Neural cell (in vitro differentiated cells): ENCODE data around the gene PODN. TPM values are rescaled to one million over a fixed set of nuclear protein-coding genes. Genes with fewer than 3 reads are reported as not detected.

Experiments used
- H2AFZ ChIP-seq: fragments of 200-600, 300-800 bp; sonication (generic), shearing (Covaris generic); 2 replicates; pipeline ENCODE4 v1.6.0; 2014; ENCODE audit warnings: low read depth, mild to moderate bottlenecking, antibody characterized with exemption, low read length, moderate library complexity
- H3F3A ChIP-seq: fragments of 200-600 bp; shearing (Covaris generic); 2 replicates; pipeline ENCODE4 v1.6.1; 2016; ENCODE audit warnings: mild to moderate bottlenecking, moderate library complexity, mixed read lengths, antibody characterized with exemption, low read length; ENCODE audit not compliant: insufficient read depth, poor library complexity, severe bottlenecking
- H3K27ac ChIP-seq: fragments of 200-600, 300-800 bp; sonication (generic), shearing (Covaris generic); 2 replicates; pipeline ENCODE4 v1.5.1; 2014; ENCODE audit warnings: mild to moderate bottlenecking, low read length, moderate library complexity
- H3K27me3 ChIP-seq: fragments of 300-800, 200-600 bp; sonication (generic), shearing (Covaris generic); 2 replicates; pipeline ENCODE4 v1.6.0; 2014; ENCODE audit warnings: mild to moderate bottlenecking, low read depth, low read length, moderate library complexity; ENCODE audit not compliant: insufficient read depth
- H3K36me3 ChIP-seq: fragments of 300-800, 200-600 bp; sonication (generic), shearing (Covaris generic); 2 replicates; pipeline ENCODE4 v1.5.1; 2014; ENCODE audit warnings: mild to moderate bottlenecking, antibody characterized with exemption, low read length, moderate library complexity; ENCODE audit not compliant: insufficient read depth
- H3K4me2 ChIP-seq: fragments of 300-800, 200-600 bp; sonication (generic), shearing (Covaris generic); 2 replicates; pipeline ENCODE4 v1.6.0; 2014; ENCODE audit warnings: mild to moderate bottlenecking, low read length
- H3K4me3 ChIP-seq: fragments of 300-800, 200-600 bp; sonication (generic), shearing (Covaris generic); 2 replicates; pipeline ENCODE4 v1.5.1; 2014; ENCODE audit warnings: mild to moderate bottlenecking, low read length, moderate library complexity
- H3K79me2 ChIP-seq: fragments of 200-600 bp; shearing (Covaris generic); replicated peaks from 2 replicates; pipeline ENCODE4 v1.6.0; 2014; ENCODE audit warnings: mild to moderate bottlenecking, low read length, moderate library complexity; ENCODE audit not compliant: insufficient read depth
- H3K9ac ChIP-seq: fragments of 300-800, 200-600 bp; sonication (generic), shearing (Covaris generic); 2 replicates; pipeline ENCODE4 v1.6.1; 2016; ENCODE audit warnings: mild to moderate bottlenecking, low read length, mixed read lengths
- H3K9me2 ChIP-seq: fragments of 200-600 bp; shearing (Covaris generic); 2 replicates; pipeline ENCODE4 v1.6.1; 2016; ENCODE audit warnings: mild to moderate bottlenecking, low read length, mixed read lengths; ENCODE audit not compliant: insufficient read depth
- H3K9me3 ChIP-seq: fragments of 200-600, 300-800 bp; sonication (generic), shearing (Covaris generic); 2 replicates; pipeline ENCODE4 v1.6.1; 2016; ENCODE audit warnings: mild to moderate bottlenecking, mixed run types, low read length, moderate library complexity, mixed read lengths
- H4K20me1 ChIP-seq: fragments of 200-600 bp; shearing (Covaris generic); 2 replicates; pipeline ENCODE4 v1.6.1; 2016; ENCODE audit warnings: mild to moderate bottlenecking, mixed run types; ENCODE audit not compliant: insufficient read depth
- EP300 ChIP-seq: fragments of 450-650 bp; conservative IDR thresholded peaks from 2 replicates; pipeline ENCODE4 v1.6.1; 2014; ENCODE audit warnings: antibody characterized with exemption, mild to moderate bottlenecking, moderate library complexity; ENCODE audit not compliant: poor library complexity, severe bottlenecking
- EZH2 ChIP-seq: fragments of 200-600, 300-800 bp; shearing (Covaris generic), sonication (generic); IDR thresholded peaks from 2 replicates; pipeline ENCODE4 v1.6.1; 2014; ENCODE audit warnings: antibody characterized with exemption, low read length, borderline replicate concordance, mild to moderate bottlenecking; ENCODE audit not compliant: insufficient read depth, poor library complexity, severe bottlenecking
- MXI1 ChIP-seq: fragments of 450-650 bp; conservative IDR thresholded peaks from 2 replicates; pipeline ENCODE4 v1.6.1; 2014; ENCODE audit warnings: antibody characterized with exemption, mild to moderate bottlenecking; ENCODE audit not compliant: poor library complexity, severe bottlenecking
- POLR2AphosphoS5 ChIP-seq: IDR thresholded peaks from 2 replicates; pipeline ENCODE4 v1.6.1; 2012
- RAD21 ChIP-seq: fragments of 450-650 bp; conservative IDR thresholded peaks from 2 replicates; pipeline ENCODE4 v1.6.1; 2014; ENCODE audit warnings: antibody characterized with exemption, mild to moderate bottlenecking, moderate library complexity
- SMC3 ChIP-seq: fragments of 450-650 bp; conservative IDR thresholded peaks from 2 replicates; pipeline ENCODE4 v1.6.1; 2014; ENCODE audit warnings: antibody characterized with exemption, mild to moderate bottlenecking, moderate library complexity; ENCODE audit not compliant: poor library complexity
- TAF1 ChIP-seq: IDR thresholded peaks from 2 replicates; pipeline ENCODE4 v1.6.1; 2012; ENCODE audit warnings: low read depth
- polyA plus RNA-seq: library from polyadenylated mRNA; depleted of rRNA; stranded (reverse); fragments of >200 nt; gene quantifications from 2 replicates; pipeline ENCODE4 v1.2.3, GENCODE V29; 2014
- TF ChIP-seq, protein P1 (sequence below): fragments of 450-650 bp; IDR thresholded peaks from 2 replicates; pipeline ENCODE4 v1.5.1; 2014; ENCODE audit warnings: antibody characterized with exemption, mild to moderate bottlenecking, moderate library complexity; ENCODE audit not compliant: poor library complexity, severe bottlenecking
- TF ChIP-seq, protein P2 (sequence below): IDR thresholded peaks from 2 replicates; pipeline ENCODE4 v1.6.1; 2012; ENCODE audit warnings: borderline replicate concordance

PODN gene
- polyA plus RNA-seq, 1 donor from 2014 or later: 0.07 TPM

DNA sequence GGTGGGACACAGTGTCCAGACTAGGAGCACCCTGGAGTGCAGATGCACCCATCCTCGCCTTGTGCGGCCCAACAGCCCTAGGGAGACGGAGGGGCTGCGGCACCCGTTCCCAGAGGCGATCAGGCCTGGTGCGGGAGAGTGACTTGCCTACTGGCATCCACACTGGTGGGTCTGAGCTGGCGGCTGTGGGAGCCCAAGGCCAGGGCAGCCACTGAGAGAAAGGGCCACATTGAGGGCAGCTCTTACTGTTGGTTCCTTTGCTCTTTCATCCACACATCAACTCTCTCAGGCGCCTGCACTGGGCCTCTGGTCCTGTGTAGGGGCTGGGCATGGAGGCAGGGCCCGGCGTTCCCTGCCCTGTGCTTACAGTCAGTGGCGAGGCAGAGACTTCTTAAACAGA is 8.6 kb downstream of the PODN start:
- Histone ChIP-seq H3K4me2 (no peak overlapping the region), H3K9ac (no peak overlapping the region), H3F3A (no peaks in the 10 kb centered on the region), H3K9me2 (no peaks in the 10 kb centered on the region), H3K79me2 (no peaks in the 10 kb centered on the region), H2AFZ (no peak overlapping the region), H4K20me1 (no peaks in the 10 kb centered on the region), H3K9me3 (no peaks in the 10 kb centered on the region), H3K36me3 (no peaks in the 10 kb centered on the region), H3K27ac (no peak overlapping the region), H3K27me3 (no peaks in the 10 kb centered on the region), H3K4me3 (no peak overlapping the region)
- TF ChIP-seq RAD21: no peak
- TF ChIP-seq, protein P1, sequence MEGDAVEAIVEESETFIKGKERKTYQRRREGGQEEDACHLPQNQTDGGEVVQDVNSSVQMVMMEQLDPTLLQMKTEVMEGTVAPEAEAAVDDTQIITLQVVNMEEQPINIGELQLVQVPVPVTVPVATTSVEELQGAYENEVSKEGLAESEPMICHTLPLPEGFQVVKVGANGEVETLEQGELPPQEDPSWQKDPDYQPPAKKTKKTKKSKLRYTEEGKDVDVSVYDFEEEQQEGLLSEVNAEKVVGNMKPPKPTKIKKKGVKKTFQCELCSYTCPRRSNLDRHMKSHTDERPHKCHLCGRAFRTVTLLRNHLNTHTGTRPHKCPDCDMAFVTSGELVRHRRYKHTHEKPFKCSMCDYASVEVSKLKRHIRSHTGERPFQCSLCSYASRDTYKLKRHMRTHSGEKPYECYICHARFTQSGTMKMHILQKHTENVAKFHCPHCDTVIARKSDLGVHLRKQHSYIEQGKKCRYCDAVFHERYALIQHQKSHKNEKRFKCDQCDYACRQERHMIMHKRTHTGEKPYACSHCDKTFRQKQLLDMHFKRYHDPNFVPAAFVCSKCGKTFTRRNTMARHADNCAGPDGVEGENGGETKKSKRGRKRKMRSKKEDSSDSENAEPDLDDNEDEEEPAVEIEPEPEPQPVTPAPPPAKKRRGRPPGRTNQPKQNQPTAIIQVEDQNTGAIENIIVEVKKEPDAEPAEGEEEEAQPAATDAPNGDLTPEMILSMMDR: no peak

GRCh38 chr1:53071167-53071865 is 9.3 kb downstream of the PODN start:
- no peaks in the 10 kb centered on the region for H3K9me2 ChIP-seq
- H3K4me3 ChIP-seq: no peak overlapping the region
- H3K36me3 ChIP-seq: no peaks in the 10 kb centered on the region
- H3K27me3 ChIP-seq: no peaks in the 10 kb centered on the region
- H3K79me2 ChIP-seq: no peaks in the 10 kb centered on the region
- H2AFZ ChIP-seq: no peak overlapping the region
- TF ChIP-seq, protein P1: no peak
- TF ChIP-seq POLR2AphosphoS5: no peak
- no peak for TF ChIP-seq TAF1
- TF ChIP-seq, protein P2, sequence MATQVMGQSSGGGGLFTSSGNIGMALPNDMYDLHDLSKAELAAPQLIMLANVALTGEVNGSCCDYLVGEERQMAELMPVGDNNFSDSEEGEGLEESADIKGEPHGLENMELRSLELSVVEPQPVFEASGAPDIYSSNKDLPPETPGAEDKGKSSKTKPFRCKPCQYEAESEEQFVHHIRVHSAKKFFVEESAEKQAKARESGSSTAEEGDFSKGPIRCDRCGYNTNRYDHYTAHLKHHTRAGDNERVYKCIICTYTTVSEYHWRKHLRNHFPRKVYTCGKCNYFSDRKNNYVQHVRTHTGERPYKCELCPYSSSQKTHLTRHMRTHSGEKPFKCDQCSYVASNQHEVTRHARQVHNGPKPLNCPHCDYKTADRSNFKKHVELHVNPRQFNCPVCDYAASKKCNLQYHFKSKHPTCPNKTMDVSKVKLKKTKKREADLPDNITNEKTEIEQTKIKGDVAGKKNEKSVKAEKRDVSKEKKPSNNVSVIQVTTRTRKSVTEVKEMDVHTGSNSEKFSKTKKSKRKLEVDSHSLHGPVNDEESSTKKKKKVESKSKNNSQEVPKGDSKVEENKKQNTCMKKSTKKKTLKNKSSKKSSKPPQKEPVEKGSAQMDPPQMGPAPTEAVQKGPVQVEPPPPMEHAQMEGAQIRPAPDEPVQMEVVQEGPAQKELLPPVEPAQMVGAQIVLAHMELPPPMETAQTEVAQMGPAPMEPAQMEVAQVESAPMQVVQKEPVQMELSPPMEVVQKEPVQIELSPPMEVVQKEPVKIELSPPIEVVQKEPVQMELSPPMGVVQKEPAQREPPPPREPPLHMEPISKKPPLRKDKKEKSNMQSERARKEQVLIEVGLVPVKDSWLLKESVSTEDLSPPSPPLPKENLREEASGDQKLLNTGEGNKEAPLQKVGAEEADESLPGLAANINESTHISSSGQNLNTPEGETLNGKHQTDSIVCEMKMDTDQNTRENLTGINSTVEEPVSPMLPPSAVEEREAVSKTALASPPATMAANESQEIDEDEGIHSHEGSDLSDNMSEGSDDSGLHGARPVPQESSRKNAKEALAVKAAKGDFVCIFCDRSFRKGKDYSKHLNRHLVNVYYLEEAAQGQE: no peak
- TF ChIP-seq EP300: no peak
- TF ChIP-seq MXI1: no peak
- no peak for TF ChIP-seq RAD21
- no peak for TF ChIP-seq SMC3
- no peak for TF ChIP-seq EZH2
- H3K9ac ChIP-seq: no peak overlapping the region
- H3K9me3 ChIP-seq: no peaks in the 10 kb centered on the region
- H3K27ac ChIP-seq: no peak overlapping the region
- H3F3A ChIP-seq: no peaks in the 10 kb centered on the region
- no peaks in the 10 kb centered on the region for H4K20me1 ChIP-seq
- H3K4me2 ChIP-seq: no peak overlapping the region
